NCI-H146 treated with DMSO at 0.1 percent for 48 hours (cell line): ENCODE data around the gene CACNA1C.
"Not testable (repeated sequence)": the region's sequence is repeated elsewhere in the genome, so short reads cannot be mapped to it uniquely, and the experiment has no call there.

ENCODE experiments used
- DNase-seq: peaks from one replicate; lab custom pipeline; 2025; ENCODE audit not compliant: unreplicated experiment; lab: John Stamatoyannopoulos, UW

CACNA1C gene

GRCh38 chr12:2678426-2678825 lies 625.6 kb downstream of the CACNA1C start:
- DNase-seq = no peak

- DNase-seq = no peak
These were observed 626.5 kb downstream of the CACNA1C start for GRCh38 chr12:2679068-2679815.

- no peak for DNase-seq
These were observed 627.3 kb downstream of the CACNA1C start for GRCh38 chr12:2679816-2680675.

GRCh38 chr12:2680676-2681039 lies 627.9 kb downstream of the CACNA1C start:
- DNase-seq = no peak

GRCh38 chr12:2681450-2682205 lies 628.8 kb downstream of the CACNA1C start:
- no peak for DNase-seq

- no peak for DNase-seq
These were observed 629.8 kb downstream of the CACNA1C start for GRCh38 chr12:2682296-2683251.

- no peak for DNase-seq
These were observed 630.7 kb downstream of the CACNA1C start for GRCh38 chr12:2683283-2684025.

DNA sequence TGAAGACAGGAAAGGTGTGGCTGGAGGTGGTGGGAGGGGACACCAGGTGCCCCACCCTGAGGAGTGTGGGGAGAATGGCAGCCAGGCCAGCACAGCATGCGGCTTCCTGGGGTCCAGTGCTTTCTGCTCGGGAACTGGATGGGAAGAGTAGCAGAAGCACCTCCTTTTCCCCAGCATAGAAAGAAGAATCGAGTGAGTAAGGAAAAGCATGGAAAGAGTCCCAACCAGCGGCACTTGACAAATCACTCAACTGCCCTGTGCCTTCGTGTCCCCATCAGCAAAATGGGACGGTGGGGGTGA lies 631.2 kb downstream of the CACNA1C start:
- DNase-seq = not testable (repeated sequence)

GRCh38 chr12:2685620-2686279 lies 633.0 kb downstream of the CACNA1C start:
- DNase-seq = not testable (repeated sequence)

GRCh38 chr12:2686280-2686646 lies 633.5 kb downstream of the CACNA1C start:
- no peak for DNase-seq

GRCh38 chr12:2687058-2687457 lies 634.3 kb downstream of the CACNA1C start:
- no peak for DNase-seq

DNA sequence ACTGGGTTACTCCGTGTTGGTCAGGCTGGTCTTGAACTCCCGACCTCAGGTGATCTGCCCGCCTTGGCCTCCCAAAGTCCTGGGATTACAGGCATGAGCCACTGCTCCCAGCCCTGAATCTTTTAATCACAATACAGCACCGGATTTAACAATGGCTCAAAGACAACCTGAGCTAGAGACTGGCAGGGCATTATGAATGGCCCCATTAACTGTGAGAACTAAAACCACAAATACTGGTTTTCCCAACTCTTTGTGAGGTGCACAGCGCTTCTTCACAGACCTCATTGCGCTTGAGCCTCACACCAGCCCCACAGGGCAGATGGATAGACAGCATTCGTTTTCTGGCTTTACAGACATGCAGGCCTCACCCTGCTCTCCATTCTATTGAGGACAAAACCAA lies 634.9 kb downstream of the CACNA1C start:
- no peak for DNase-seq

GRCh38 chr12:2688381-2688931 lies 635.7 kb downstream of the CACNA1C start:
- no peak for DNase-seq

DNA sequence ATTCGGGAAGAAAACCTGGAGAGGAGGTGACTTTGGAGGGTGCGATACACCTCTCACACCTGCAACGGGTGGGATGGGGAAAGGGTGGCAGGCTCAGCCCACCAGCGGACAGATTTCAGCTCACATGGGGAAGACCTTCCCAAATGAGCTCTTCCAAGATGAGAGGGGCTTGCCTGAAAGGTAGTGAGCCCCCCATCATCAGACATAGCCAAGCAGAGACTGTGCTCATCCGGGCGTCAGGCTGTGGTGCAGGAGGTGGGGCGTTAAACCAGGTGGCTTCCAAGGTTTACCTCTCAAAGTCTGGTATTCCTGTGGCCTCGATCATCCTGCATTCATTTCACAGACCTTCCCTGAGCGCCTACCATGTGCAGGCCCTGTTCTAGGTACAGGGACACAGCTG lies 636.6 kb downstream of the CACNA1C start:
- no peak for DNase-seq

DNA sequence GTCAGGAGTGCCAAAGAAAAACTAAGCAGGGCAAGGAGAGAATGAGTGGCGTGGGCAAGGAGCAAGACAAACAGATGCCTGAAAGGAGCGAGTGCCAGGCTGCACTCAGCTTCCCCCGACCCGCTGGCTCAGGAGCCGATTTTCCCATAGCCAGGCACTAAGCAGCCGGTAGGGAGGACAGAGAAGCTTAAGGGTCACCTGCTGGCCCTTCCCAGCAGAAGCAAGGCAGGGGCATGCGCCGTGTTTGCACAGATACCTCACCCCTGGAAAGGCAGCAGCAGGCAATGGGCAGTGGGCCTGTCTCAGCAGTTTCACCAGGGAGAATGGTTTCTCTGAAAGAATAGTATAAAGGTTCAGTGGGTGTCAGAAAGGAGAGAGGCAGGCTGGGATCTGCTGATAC lies 637.1 kb downstream of the CACNA1C start:
- DNase-seq = no peak

GRCh38 chr12:2690348-2691005 lies 637.7 kb downstream of the CACNA1C start:
- no peak for DNase-seq

GRCh38 chr12:2691006-2691344 lies 638.2 kb downstream of the CACNA1C start:
- DNase-seq = no peak

DNA sequence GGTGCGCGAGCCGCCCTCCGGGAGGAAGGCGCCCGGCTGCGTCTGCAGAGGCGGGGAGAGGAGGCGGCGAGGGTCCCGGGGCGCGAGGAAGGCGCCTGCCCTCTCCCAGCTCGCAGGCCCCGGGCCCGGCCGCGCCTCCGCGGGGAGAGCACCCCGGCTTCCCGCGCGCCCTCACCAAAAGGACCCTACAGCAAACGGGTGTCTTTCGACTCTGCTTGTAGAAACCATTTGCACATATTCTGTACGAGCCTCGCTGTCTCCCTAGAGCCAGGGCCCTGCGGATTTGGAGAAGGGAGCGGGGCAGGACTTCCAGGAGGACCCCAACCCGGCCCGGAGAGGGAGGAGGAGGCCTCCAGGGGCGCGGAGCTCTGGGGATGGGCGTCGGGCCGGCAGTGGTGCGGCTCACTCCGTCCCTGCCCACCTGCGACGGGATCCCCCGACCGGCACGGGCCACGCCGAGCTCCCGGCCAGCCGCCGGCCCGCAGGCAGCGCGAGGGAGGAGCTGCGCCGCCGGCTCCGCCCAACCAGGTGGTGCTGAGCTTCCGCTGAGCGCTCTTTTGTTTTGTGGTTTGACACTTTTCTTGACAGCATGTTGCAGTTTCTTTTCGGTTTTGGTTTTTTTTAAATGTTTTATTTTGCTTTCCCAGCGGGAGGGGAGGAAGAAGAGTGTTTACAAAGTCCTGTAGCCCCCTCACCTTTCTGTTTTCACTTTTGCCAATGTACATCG lies 638.7 kb downstream of the CACNA1C start:
- DNase-seq = no peak
